K562 (cell line): ENCODE results near the gene KISS1R. TPM values are rescaled to one million over a fixed set of nuclear protein-coding genes. Genes with fewer than 3 reads are reported as not detected.
A peak's percentile ranks its signal among the peaks of the same experiment; 100 is the strongest.

Experiments
- ATAC-seq: fragments of 200-7000 bp; cut with Tn5 transposase; 3 replicates; pipeline ENCODE4 v1.9.1; 2020; ENCODE audit warnings: moderate library complexity
- BruUV-seq: library from RNA; stranded (reverse); fragments of 400-500 nt; replicated peaks from 2 replicates; lab custom pipeline; 2021; lab: Mats Ljungman, UMichigan
- CTCF ChIA-PET: fragments of 300-600 bp; formaldehyde crosslinking; extraction: SDS; loops from one replicate; lab custom pipeline; 2021; ENCODE audit warnings: low intra/inter-chr PET ratio; lab: Yijun Ruan, JAX
- POLR2A ChIA-PET: fragments of 300-600, 350-650 bp; sonication (Branson Sonifier 250); formaldehyde crosslinking; extraction: SDS; loops from one replicate; lab custom pipeline; 2021; ENCODE audit warnings: antibody characterized with exemption, inconsistent platforms; lab: Yijun Ruan, JAX
- DNase-seq, 4 experiments: peaks; one replicate each; pipeline versions ENCODE4 v3.0.0 to v3.0.0-alpha.2; 2011 to 2018; ENCODE audit warnings: low spot score in 3 of 4, mixed read lengths in 3 of 4; ENCODE audit errors: extremely low read depth in 1 of 4
- FAIRE-seq: peaks from 2 replicates; lab custom pipeline; 2011; peaks lifted over from hg19 to GRCh38; lab: Jason Lieb, UNC
- H2AFZ ChIP-seq: 2 replicates; pipeline ENCODE4 v1.6.0; 2011; ENCODE audit warnings: low read depth, low read length, control low read depth, inconsistent platforms
- H3K27ac ChIP-seq: fragments of 200-600 bp; 3 replicates; pipeline ENCODE4 v1.8.0; 2011; ENCODE audit warnings: low read depth, mild to moderate bottlenecking, control low read depth, inconsistent platforms, low read length, moderate library complexity, mixed read lengths; ENCODE audit errors: extremely low read depth
- H3K27me3 ChIP-seq, 2 experiments: fragments of 300-600 bp in 1 of 2; 2 replicates in 1 of 2; 3 replicates in 1 of 2; pipeline versions ENCODE4 v1.6.0 to v1.8.0; 2011; ENCODE audit warnings: inconsistent platforms in 2 of 2, low read length in 2 of 2, mild to moderate bottlenecking in 1 of 2, mixed read lengths in 1 of 2, moderate library complexity in 1 of 2; ENCODE audit not compliant: control insufficient read depth in 2 of 2, insufficient read depth in 2 of 2
- H3K36me3 ChIP-seq: fragments of 300-600 bp; 3 replicates; pipeline ENCODE4 v1.8.0; 2011; ENCODE audit warnings: mild to moderate bottlenecking, low read length, inconsistent platforms; ENCODE audit not compliant: control insufficient read depth, insufficient read depth
- H3K4me1 ChIP-seq, 2 experiments: fragments of 200-600 bp in 1 of 2; replicated peaks in 1 of 2; 2 replicates in 1 of 2; 3 replicates in 1 of 2; pipeline versions ENCODE4 v1.5.1 to v1.8.0; 2011; ENCODE audit warnings: inconsistent platforms in 2 of 2, low read length in 2 of 2, mild to moderate bottlenecking in 1 of 2, mixed read lengths in 1 of 2, moderate library complexity in 1 of 2; ENCODE audit not compliant: control insufficient read depth in 2 of 2, insufficient read depth in 2 of 2
- H3K4me2 ChIP-seq: 2 replicates; pipeline ENCODE4 v1.6.1; 2011; ENCODE audit warnings: low read length, control low read depth, inconsistent platforms, mixed read lengths; ENCODE audit not compliant: insufficient read depth
- H3K4me3 ChIP-seq: fragments of 200-600 bp; sonication (generic), shearing (Covaris generic); 2 replicates; pipeline ENCODE4 v1.5.1; 2016; ENCODE audit warnings: control low read depth, inconsistent platforms
- H3K79me2 ChIP-seq: fragments of 200-600 bp; 3 replicates; pipeline ENCODE4 v1.8.0; 2011; ENCODE audit warnings: low read length, inconsistent platforms; ENCODE audit not compliant: control insufficient read depth, insufficient read depth
- H3K9ac ChIP-seq, 2 experiments: 2 replicates each; pipeline versions ENCODE4 v1.6.0 to v1.6.1; 2011; ENCODE audit warnings: low read depth in 2 of 2, low read length in 2 of 2, control low read depth in 1 of 2, inconsistent platforms in 1 of 2, mild to moderate bottlenecking in 1 of 2, mixed read lengths in 1 of 2; ENCODE audit not compliant: insufficient read depth in 1 of 2
- H3K9me1 ChIP-seq: one replicate; pipeline ENCODE4 v1.6.0; 2011; ENCODE audit warnings: inconsistent platforms, mild to moderate bottlenecking, low read length, moderate library complexity; ENCODE audit not compliant: control insufficient read depth, insufficient read depth
- H3K9me3 ChIP-seq: replicated peaks from 2 replicates; pipeline ENCODE4 v1.5.1; 2011; ENCODE audit warnings: low read depth, low read length, inconsistent platforms; ENCODE audit not compliant: control insufficient read depth, insufficient read depth
- H4K20me1 ChIP-seq: replicated peaks from 2 replicates; pipeline ENCODE4 v1.6.1; 2011; ENCODE audit warnings: low read length, inconsistent platforms, mixed read lengths; ENCODE audit not compliant: control insufficient read depth, insufficient read depth
- CREB1 ChIP-seq, 2 experiments: sonication (generic) in 1 of 2; formaldehyde crosslinking in 1 of 2; IDR thresholded peaks; 2 replicates each; pipeline versions ENCODE4 v1.6.1 to v1.8.0; 2012 to 2022; ENCODE audit warnings: inconsistent platforms in 1 of 2, mild to moderate bottlenecking in 1 of 2, missing genetic modification reagents in 1 of 2, moderate library complexity in 1 of 2
- E2F4 ChIP-seq: sonication (generic); formaldehyde crosslinking; IDR thresholded peaks from 2 replicates; pipeline ENCODE4 v1.8.0; 2022; ENCODE audit warnings: mild to moderate bottlenecking, low read depth, missing genetic modification reagents
- ETV5 ChIP-seq: sonication (generic); formaldehyde crosslinking; IDR thresholded peaks from 2 replicates; pipeline ENCODE4 v1.4.0; 2020; ENCODE audit warnings: low read depth, mild to moderate bottlenecking, missing genetic modification reagents
- FOXJ3 ChIP-seq: sonication (generic); formaldehyde crosslinking; IDR thresholded peaks from 2 replicates; pipeline ENCODE4 v1.4.0; 2020; ENCODE audit warnings: mild to moderate bottlenecking, missing genetic modification reagents
- MBD2 ChIP-seq: sonication (generic); IDR thresholded peaks from 2 replicates; pipeline ENCODE4 v1.6.1; 2016; ENCODE audit warnings: low read depth, borderline replicate concordance
- RBBP5 ChIP-seq: fragments of 200-600 bp; sonication (generic); IDR thresholded peaks from 2 replicates; pipeline ENCODE4 v1.6.1; 2012; ENCODE audit warnings: borderline replicate concordance, mild to moderate bottlenecking, low read length, control low read depth, inconsistent platforms; ENCODE audit not compliant: insufficient read depth, poor library complexity, severe bottlenecking
- TBP ChIP-seq: optimal IDR thresholded peaks from 2 replicates; pipeline ENCODE3; 2011; ENCODE audit warnings: low read depth, low read length, improper control_type of control experiment
- XRCC5 ChIP-seq: fragments of 200-400 bp; formaldehyde crosslinking; IDR thresholded peaks from 2 replicates; pipeline ENCODE4 v1.6.1; 2017; ENCODE audit warnings: low read depth, mild to moderate bottlenecking, low read length
- ZNF311 ChIP-seq: fragments of 250-450 bp; sonication (Bioruptor Pico); IDR thresholded peaks from 2 replicates; pipeline ENCODE4 v1.4.0; 2020; ENCODE audit warnings: mild to moderate bottlenecking, moderate library complexity
- ZSCAN32 ChIP-seq: fragments of 450-650 bp; formaldehyde crosslinking; IDR thresholded peaks from 2 replicates; pipeline ENCODE4 v1.4.0; 2020; ENCODE audit warnings: mild to moderate bottlenecking, moderate library complexity
- WGBS: fragments of 100-300 bp; shearing (Covaris generic); methylation state at CpG from one replicate; pipeline ENCODE4 v1.1.6; 2016; ENCODE audit warnings: low coverage, mixed read lengths; ENCODE audit not compliant: insufficient coverage; ENCODE audit errors: missing lambda C conversion rate; 5-methylcytosine and 5-hydroxymethylcytosine counted together
- in situ Hi-C: fragments of 300-500 bp; cut with MboI; formaldehyde crosslinking; loops from 4 replicates; pipeline ENCODE4 v1.15.0; 2018; ENCODE audit warnings: inconsistent platforms, mixed read lengths
- intact Hi-C: fragments of 100-400 bp; cut with micrococcal nuclease; formaldehyde crosslinking; loops from 2 replicates; pipeline ENCODE4 v1.14.2; 2022
- polyA plus RNA-seq, 8 experiments: library from polyadenylated mRNA; depleted of rRNA in 4 of 8; stranded (reverse) in 5 of 8; unstranded in 3 of 8; fragments of >200 nt; fragmentation: Nextera tagmentation in 2 of 8; fragmentation: Illumina TruSeq in 1 of 8; extraction: Ambion mirVana in 2 of 8; extraction: Trizol in 1 of 8; gene quantifications; 2 replicates each; pipeline versions ENCODE4 v1.2.1 to v1.2.3, GENCODE V29; 2011 to 2014; ENCODE audit warnings: inconsistent platforms in 1 of 8, missing spikeins in 1 of 8
- total RNA-seq, 7 experiments: library from RNA; depleted of rRNA in 6 of 7; stranded (reverse); fragments of >200 nt in 6 of 7; fragmentation: Illumina TruSeq in 2 of 7; extraction: Trizol in 2 of 7; gene quantifications; 2 replicates each; pipeline versions ENCODE4 v1.2.1 to v1.2.3, GENCODE V29; 2011 to 2021; ENCODE audit warnings: low replicate concordance in 1 of 7
- TF ChIP-seq, protein P1 (sequence below): fragments of 200-800 bp; sonication (Bioruptor generic); IDR thresholded peaks from 2 replicates; pipeline ENCODE4 v1.6.1; 2016; ENCODE audit warnings: missing genetic modification characterization, missing compliant biosample characterization
- TF ChIP-seq, protein P2 (sequence below): fragments of 250-450 bp; sonication (Bioruptor Pico); IDR thresholded peaks from 2 replicates; pipeline ENCODE4 v1.5.0; 2021

KISS1R gene
- total and polyA plus RNA-seq, 9 of the 15 experiments (the other 6 are each of a cell fraction or from before 2014, with no cell fraction given) = 0.37 to 39.4 (median 2.0) TPM

- peak within 1 kb of the TSS; percentile 77 to 89 for H3K9ac ChIP-seq
- POLR2A ChIA-PET = no interaction called here
- peak; percentile 30; the same call in 1 of the 2 replicates for TF ChIP-seq CREB1 (IDR thresholded peaks at IDR 0.05)
- no peak for TF ChIP-seq CREB1 (CRISPR knock-in tag; IDR thresholded peaks at IDR 0.05)
- TF ChIP-seq FOXJ3 (CRISPR knock-in tag) = no peak
- TF ChIP-seq E2F4 (CRISPR knock-in tag) = 0 out of 2 replicates have a peak, but pooled peaks have one; percentile 11
- TF ChIP-seq MBD2 = peak; percentile 9; the same call in 1 of the 2 replicates
- TF ChIP-seq RBBP5 = peak; percentile 24
- no peak for TF ChIP-seq XRCC5
- no peak for TF ChIP-seq ZNF311
- TF ChIP-seq ETV5 (CRISPR knock-in tag) = no peak
- 0 out of 2 replicates have a peak, but pooled peaks have one; percentile 8 for TF ChIP-seq ZSCAN32
- TF ChIP-seq, protein P1, sequence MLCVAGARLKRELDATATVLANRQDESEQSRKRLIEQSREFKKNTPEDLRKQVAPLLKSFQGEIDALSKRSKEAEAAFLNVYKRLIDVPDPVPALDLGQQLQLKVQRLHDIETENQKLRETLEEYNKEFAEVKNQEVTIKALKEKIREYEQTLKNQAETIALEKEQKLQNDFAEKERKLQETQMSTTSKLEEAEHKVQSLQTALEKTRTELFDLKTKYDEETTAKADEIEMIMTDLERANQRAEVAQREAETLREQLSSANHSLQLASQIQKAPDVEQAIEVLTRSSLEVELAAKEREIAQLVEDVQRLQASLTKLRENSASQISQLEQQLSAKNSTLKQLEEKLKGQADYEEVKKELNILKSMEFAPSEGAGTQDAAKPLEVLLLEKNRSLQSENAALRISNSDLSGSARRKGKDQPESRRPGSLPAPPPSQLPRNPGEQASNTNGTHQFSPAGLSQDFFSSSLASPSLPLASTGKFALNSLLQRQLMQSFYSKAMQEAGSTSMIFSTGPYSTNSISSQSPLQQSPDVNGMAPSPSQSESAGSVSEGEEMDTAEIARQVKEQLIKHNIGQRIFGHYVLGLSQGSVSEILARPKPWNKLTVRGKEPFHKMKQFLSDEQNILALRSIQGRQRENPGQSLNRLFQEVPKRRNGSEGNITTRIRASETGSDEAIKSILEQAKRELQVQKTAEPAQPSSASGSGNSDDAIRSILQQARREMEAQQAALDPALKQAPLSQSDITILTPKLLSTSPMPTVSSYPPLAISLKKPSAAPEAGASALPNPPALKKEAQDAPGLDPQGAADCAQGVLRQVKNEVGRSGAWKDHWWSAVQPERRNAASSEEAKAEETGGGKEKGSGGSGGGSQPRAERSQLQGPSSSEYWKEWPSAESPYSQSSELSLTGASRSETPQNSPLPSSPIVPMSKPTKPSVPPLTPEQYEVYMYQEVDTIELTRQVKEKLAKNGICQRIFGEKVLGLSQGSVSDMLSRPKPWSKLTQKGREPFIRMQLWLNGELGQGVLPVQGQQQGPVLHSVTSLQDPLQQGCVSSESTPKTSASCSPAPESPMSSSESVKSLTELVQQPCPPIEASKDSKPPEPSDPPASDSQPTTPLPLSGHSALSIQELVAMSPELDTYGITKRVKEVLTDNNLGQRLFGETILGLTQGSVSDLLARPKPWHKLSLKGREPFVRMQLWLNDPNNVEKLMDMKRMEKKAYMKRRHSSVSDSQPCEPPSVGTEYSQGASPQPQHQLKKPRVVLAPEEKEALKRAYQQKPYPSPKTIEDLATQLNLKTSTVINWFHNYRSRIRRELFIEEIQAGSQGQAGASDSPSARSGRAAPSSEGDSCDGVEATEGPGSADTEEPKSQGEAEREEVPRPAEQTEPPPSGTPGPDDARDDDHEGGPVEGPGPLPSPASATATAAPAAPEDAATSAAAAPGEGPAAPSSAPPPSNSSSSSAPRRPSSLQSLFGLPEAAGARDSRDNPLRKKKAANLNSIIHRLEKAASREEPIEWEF = no peak
- TF ChIP-seq, protein P2, sequence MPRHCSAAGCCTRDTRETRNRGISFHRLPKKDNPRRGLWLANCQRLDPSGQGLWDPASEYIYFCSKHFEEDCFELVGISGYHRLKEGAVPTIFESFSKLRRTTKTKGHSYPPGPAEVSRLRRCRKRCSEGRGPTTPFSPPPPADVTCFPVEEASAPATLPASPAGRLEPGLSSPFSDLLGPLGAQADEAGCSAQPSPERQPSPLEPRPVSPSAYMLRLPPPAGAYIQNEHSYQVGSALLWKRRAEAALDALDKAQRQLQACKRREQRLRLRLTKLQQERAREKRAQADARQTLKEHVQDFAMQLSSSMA (CRISPR knock-in tag) = no peak
- TF ChIP-seq TBP = peak; percentile 21
Observed at GRCh38 chr19:913080-913748, 3.9 kb upstream of the KISS1R start, which contains the start of gene R3HDM4. Gene R3HDM4, minus strand, starts transcription at chr19:913219. Its CDS starts 62 bp downstream, at chr19:913157.

More at GRCh38 chr19:913080-913748, 3.9 kb upstream of the KISS1R start, which contains the start of gene R3HDM4:
- peak within 1 kb of the TSS; percentile 72; the same call in 1 of the 2 replicates for H2AFZ ChIP-seq
- DNase-seq (peak; percentile 69 to 84 (median 76)), ATAC-seq (peak; percentile 36), FAIRE-seq (no peak)
- H3K9me3 ChIP-seq = no peaks in the 10 kb centered on the region
- H3K9me1 ChIP-seq = no peaks in the 10 kb centered on the region
- peak within 1 kb of the TSS; percentile 96 for H3K4me3 ChIP-seq
- CTCF ChIA-PET = no interaction called here
- H3K36me3 ChIP-seq = peaks cover 10% of the 10 kb centered on the region; the same call in 1 of the 3 replicates
- peaks cover 70% of the 10 kb centered on the region for H3K79me2 ChIP-seq
- no peaks in the 10 kb centered on the region for H3K27me3 ChIP-seq
- H3K4me1 ChIP-seq = peaks cover 13 to 72% of the 10 kb centered on the region in 2 experiments
- H3K27ac ChIP-seq = peak within 1 kb of the TSS; percentile 91
- 0 out of 2 replicates have a peak, but pooled peaks cover 4% of the 10 kb centered on the region for H4K20me1 ChIP-seq
- H3K4me2 ChIP-seq = peak within 1 kb of the TSS; percentile 86
- TSS peak; percentile 42 for BruUV-seq
- intact Hi-C loops = no loop called here
- 15% methylated on average over 17 of the region's 76 CpGs for WGBS
- in situ Hi-C loops = no loop called here
